Fibroblast of peridontal ligament (primary cell): Measurements from ENCODE around the gene MSI1.

ENCODE experiments used
- DNase-seq: peaks from one replicate; pipeline ENCODE4 v3.0.0-alpha.2; 2010; ENCODE audit errors: extremely low read depth

The MSI1 gene

GRCh38 chr12:120376934-120377572, 8.1 kb upstream of the MSI1 start:
- no peak for DNase-seq

- no peak for DNase-seq
These were observed 7.5 kb upstream of the MSI1 start for GRCh38 chr12:120376416-120376815.

GRCh38 chr12:120376009-120376408, 7.0 kb upstream of the MSI1 start:
- DNase-seq = no peak

- no peak for DNase-seq
These were observed 4.7 kb upstream of the MSI1 start for GRCh38 chr12:120373683-120374082.

- DNase-seq = no peak
These were observed 1.6 kb upstream of the MSI1 start for GRCh38 chr12:120370343-120371243.

GRCh38 chr12:120369603-120370342, 809 bp upstream of the MSI1 start:
- DNase-seq = no peak

- no peak for DNase-seq
These were observed 808 bp downstream of the MSI1 start for GRCh38 chr12:120367924-120368788.

GRCh38 chr12:120367233-120367923, 1.6 kb downstream of the MSI1 start:
- DNase-seq = no peak

- no peak for DNase-seq
These were observed 2.1 kb downstream of the MSI1 start for GRCh38 chr12:120366845-120367232.

- no peak for DNase-seq
These were observed 2.6 kb downstream of the MSI1 start for GRCh38 chr12:120366341-120366705.

- no peak for DNase-seq
These were observed 3.2 kb downstream of the MSI1 start for GRCh38 chr12:120365675-120366340.

- no peak for DNase-seq
These were observed 4.5 kb downstream of the MSI1 start for GRCh38 chr12:120364487-120364886.

GRCh38 chr12:120363274-120363855, 5.6 kb downstream of the MSI1 start:
- DNase-seq = no peak

- no peak for DNase-seq
These were observed 6.3 kb downstream of the MSI1 start for GRCh38 chr12:120362516-120363273.

GRCh38 chr12:120361506-120362208, 7.3 kb downstream of the MSI1 start:
- DNase-seq = peak; percentile 70

GRCh38 chr12:120359128-120359527, 9.8 kb downstream of the MSI1 start:
- DNase-seq = no peak

GRCh38 chr12:120358412-120359100, 10.4 kb downstream of the MSI1 start:
- no peak for DNase-seq

- DNase-seq = no peak
These were observed 11.9 kb downstream of the MSI1 start for GRCh38 chr12:120357104-120357503.
